Thyroid gland (tissue), 4 donors: ENCODE results near the gene DNASE1L3. TPM values are rescaled to one million over a fixed set of nuclear protein-coding genes. Genes with fewer than 3 reads are reported as not detected.
"Not testable (repeated sequence)": the region's sequence is repeated elsewhere in the genome, so short reads cannot be mapped to it uniquely, and the experiment has no call there.

Experiments used
- DNase-seq, 2 donors: peaks; one replicate each; pipeline ENCODE4 v3.0.0-alpha.2; 2019
- H3K27ac ChIP-seq, 3 donors: fragments of 200-600 bp; sonication (generic); 1 replicate in 2 of 3; 2 replicates in 1 of 3; pipeline ENCODE4 v1.5.1; 2016 to 2019; ENCODE audit warnings: mild to moderate bottlenecking in 1 of 3, moderate library complexity in 1 of 3
- H3K27me3 ChIP-seq: fragments of 200-600 bp; sonication (generic); one replicate; pipeline ENCODE4 v1.5.1; 2019
- H3K36me3 ChIP-seq, 2 donors: fragments of 200-600 bp; sonication (generic); one replicate each; pipeline ENCODE4 v1.5.1; 2016 to 2019
- H3K4me1 ChIP-seq, 2 donors: fragments of 200-600 bp; sonication (generic); one replicate each; pipeline ENCODE4 v1.5.1; 2017 to 2019
- H3K4me3 ChIP-seq, 3 donors: fragments of 200-600 bp; sonication (generic); replicated peaks in 1 of 3; 1 replicate in 2 of 3; 2 replicates in 1 of 3; pipeline ENCODE4 v1.5.1; 2016; ENCODE audit warnings: mild to moderate bottlenecking in 1 of 3
- H3K9me3 ChIP-seq: fragments of 200-600 bp; sonication (generic); one replicate; pipeline ENCODE4 v1.5.1; 2017
- CTCF ChIP-seq, 6 experiments: fragments of 200-600 bp in 3 of 6; fragments of 450-650 bp in 3 of 6; sonication (generic) in 3 of 6; IDR thresholded peaks; one replicate each; pipeline ENCODE4 v1.5.1; 2016 to 2019; ENCODE audit warnings: antibody characterized with exemption in 6 of 6, mild to moderate bottlenecking in 2 of 6, inconsistent platforms in 1 of 6, moderate library complexity in 1 of 6
- POLR2A ChIP-seq, 2 donors: fragments of 450-650 bp; IDR thresholded peaks; one replicate each; pipeline ENCODE4 v1.6.1; 2017; ENCODE audit warnings: antibody characterized with exemption in 2 of 2, mild to moderate bottlenecking in 2 of 2, moderate library complexity in 1 of 2
- WGBS, 2 donors: methylation state at CpG; one replicate each; pipeline ENCODE4 v1.1.5; 2017; 5-methylcytosine and 5-hydroxymethylcytosine counted together
- intact Hi-C: fragments of 100-400 bp; cut with DNase I; formaldehyde crosslinking; loops from one replicate; pipeline ENCODE4 v1.15.1; 2023
- total RNA-seq, 4 donors: library from RNA; depleted of rRNA; stranded (reverse); fragments of >200 nt; gene quantifications; one replicate each; pipeline ENCODE4 v1.2.3, GENCODE V29; 2016

DNASE1L3 gene
- total RNA-seq, 4 donors from 2014 or later, result 5.7 to 53.3 (median 14.1) TPM

GRCh38 chr3:58235970-58236369 is 25.2 kb upstream of the DNASE1L3 start:
- no peak for DNase-seq
- no peaks in the 10 kb centered on the region for H3K27me3 ChIP-seq
- no peak for TF ChIP-seq CTCF (IDR thresholded peaks at IDR 0.05)
- no peak for TF ChIP-seq POLR2A (IDR thresholded peaks at IDR 0.05)
- H3K36me3 ChIP-seq, result no peaks in the 10 kb centered on the region
- 80 to 88% methylated on average over 2 to 4 of the region's 4 CpGs for WGBS, 2 donors
- intact Hi-C loops, result loop anchor here (5.0 kb wide), 1 partner anchor 66 kb away; no protein-coding TSS in a partner anchor
- H3K4me1 ChIP-seq, result peaks cover 0 to 18% of the 10 kb centered on the region in 2 donors
- no peaks in the 10 kb centered on the region for H3K9me3 ChIP-seq
- no peak overlapping the region for H3K4me3 ChIP-seq
- H3K27ac ChIP-seq, result no peak overlapping the region

- H3K4me3 ChIP-seq, result no peak overlapping the region
- 50% methylated on average over 4 of the region's 4 CpGs for WGBS, 2 donors
- DNase-seq, result no peak
- intact Hi-C loops, result no loop called here
- TF ChIP-seq POLR2A (IDR thresholded peaks at IDR 0.05) (no peak), CTCF (IDR thresholded peaks at IDR 0.05) (no peak)
- H3K4me1 ChIP-seq, result peaks cover 0 to 18% of the 10 kb centered on the region in 2 donors
- H3K36me3 ChIP-seq, result no peaks in the 10 kb centered on the region
- no peaks in the 10 kb centered on the region for H3K9me3 ChIP-seq
- H3K27ac ChIP-seq, result no peak overlapping the region
- H3K27me3 ChIP-seq, result no peaks in the 10 kb centered on the region
These were observed 23.8 kb upstream of the DNASE1L3 start for GRCh38 chr3:58234516-58234931.

- 53 to 64% methylated on average over 2 of the region's 2 CpGs for WGBS, 2 donors
- TF ChIP-seq CTCF (IDR thresholded peaks at IDR 0.05) (no peak), POLR2A (IDR thresholded peaks at IDR 0.05) (no peak)
- intact Hi-C loops, result no loop called here
- Histone ChIP-seq H3K4me1 (peaks cover 0 to 4% of the 10 kb centered on the region in 2 donors), H3K36me3 (no peaks in the 10 kb centered on the region), H3K9me3 (no peaks in the 10 kb centered on the region), H3K27ac (no peak overlapping the region), H3K4me3 (no peak overlapping the region), H3K27me3 (no peaks in the 10 kb centered on the region)
- no peak for DNase-seq
These were observed 20.9 kb upstream of the DNASE1L3 start for GRCh38 chr3:58231666-58232065.

- no peak for DNase-seq
- TF ChIP-seq POLR2A (IDR thresholded peaks at IDR 0.05) (no peak), CTCF (IDR thresholded peaks at IDR 0.05) (no peak)
- 29 to 31% methylated on average over 1 of the region's 1 CpG for WGBS, 2 donors
- Histone ChIP-seq H3K36me3 (no peaks in the 10 kb centered on the region), H3K4me3 (no peak overlapping the region), H3K27me3 (no peaks in the 10 kb centered on the region), H3K9me3 (no peaks in the 10 kb centered on the region), H3K4me1 (no peaks in the 10 kb centered on the region), H3K27ac (no peak overlapping the region)
- intact Hi-C loops, result no loop called here
These were observed 20.2 kb upstream of the DNASE1L3 start for GRCh38 chr3:58230876-58231552.

GRCh38 chr3:58227933-58228332 is 17.2 kb upstream of the DNASE1L3 start:
- 95 to 96% methylated on average over 3 of the region's 3 CpGs for WGBS, 2 donors
- H3K4me1 ChIP-seq, DNase-seq, H3K36me3 ChIP-seq, H3K27me3 ChIP-seq, H3K4me3 ChIP-seq, H3K9me3 ChIP-seq, H3K27ac ChIP-seq, intact Hi-C loops: not testable (repeated sequence)
